Measurements from ENCODE around the gene POLR2F.

Gene POLR2F

DNA sequence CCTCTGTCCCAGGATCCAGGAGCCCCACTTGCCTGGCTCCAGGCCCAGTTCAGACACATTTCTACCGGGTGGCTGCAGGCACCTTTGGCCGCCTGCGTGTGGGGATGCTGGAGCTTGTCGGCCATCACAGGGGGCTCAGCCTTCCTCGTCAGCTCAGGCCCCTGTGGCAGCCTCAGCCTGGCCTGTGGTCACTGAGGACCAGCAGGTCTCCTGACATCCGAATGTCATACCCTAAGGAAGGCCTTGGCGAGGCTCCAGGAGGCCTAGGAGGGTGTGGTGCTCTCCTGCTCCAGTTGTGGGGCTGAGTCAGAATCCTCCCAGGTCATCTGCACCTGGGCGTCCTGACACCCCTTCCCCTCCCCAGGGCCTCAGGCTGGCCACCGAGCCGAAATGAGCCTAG lies 45.7 kb downstream of the POLR2F start:
- in situ Hi-C loops (cut with HindIII; ENCODE audit: low sequenced_read_pairs) = no loop called here

DNA sequence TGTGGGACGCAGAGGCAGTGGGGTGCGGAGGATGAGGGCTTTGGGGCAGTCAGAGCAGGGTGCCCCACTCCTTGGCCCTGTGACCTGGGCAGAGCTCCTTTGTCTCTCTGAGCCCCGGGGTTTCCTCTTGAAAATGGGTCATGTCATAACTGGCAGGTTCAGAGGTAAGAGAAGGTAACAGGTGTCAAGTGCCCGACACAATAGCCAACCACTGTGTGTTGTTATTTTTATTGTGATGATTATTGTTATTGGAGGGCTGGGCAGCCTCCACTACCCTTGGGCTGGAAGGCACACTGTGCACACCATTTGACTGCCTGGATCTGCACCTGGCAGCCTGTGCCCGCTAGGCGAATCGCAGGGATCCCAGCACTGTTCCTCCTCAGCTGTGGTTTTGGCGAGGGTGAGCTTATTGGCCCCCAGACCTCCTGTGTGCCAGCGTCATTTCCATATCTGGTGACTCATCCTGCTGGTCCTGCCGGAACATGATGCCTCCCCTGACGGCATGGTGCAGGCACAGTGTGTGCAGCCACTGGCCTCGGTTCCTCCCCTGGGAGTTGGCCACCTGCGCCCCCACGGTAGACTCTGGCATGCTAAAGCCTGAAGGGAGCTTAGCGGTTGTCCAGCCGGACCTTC lies 46.3 kb downstream of the POLR2F start:
- in situ Hi-C loops (cut with HindIII; ENCODE audit: low sequenced_read_pairs) = no loop called here

DNA sequence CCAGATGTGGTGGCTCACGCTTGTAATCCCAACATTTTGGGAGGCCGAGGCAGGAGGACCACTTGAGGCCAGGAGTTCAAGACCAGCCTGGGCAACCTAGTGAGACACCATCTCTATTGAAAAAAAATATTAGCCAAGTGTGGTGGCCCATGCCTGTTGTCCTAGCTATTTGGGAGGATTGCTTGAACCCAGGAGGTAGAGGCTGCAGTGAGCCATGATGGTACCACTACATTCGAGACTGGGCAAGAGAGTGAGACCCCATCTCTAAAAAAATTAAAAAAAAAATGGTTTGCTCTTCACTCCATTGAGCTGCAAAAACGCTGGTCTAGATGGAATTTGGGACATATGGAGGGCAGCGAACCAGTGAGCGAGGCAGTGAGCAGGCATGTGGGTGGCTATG lies 52.4 kb downstream of the POLR2F start:
- in situ Hi-C loops (cut with HindIII; ENCODE audit: low sequenced_read_pairs) = no loop called here

DNA sequence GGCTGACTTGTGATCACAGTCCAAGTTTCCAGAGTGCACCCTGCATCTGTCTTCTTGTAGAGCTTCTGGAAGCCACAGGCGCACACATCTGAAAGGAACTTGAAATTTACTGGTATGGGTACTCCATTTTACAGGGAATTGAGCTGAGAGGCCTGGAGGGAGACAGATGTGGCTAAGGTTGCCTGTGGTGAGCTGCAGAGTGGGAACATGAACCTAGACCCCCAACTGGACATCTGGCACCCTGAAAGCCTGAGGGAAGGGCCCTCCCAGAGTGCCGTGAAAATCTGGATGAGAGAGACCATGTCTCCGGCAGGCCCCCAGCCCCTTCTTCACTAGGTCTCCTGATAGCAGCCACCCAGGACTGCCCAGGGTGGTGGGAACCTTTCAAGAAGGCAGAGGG lies 53.4 kb downstream of the POLR2F start:
- in situ Hi-C loops (cut with HindIII; ENCODE audit: low sequenced_read_pairs) = no loop called here

DNA sequence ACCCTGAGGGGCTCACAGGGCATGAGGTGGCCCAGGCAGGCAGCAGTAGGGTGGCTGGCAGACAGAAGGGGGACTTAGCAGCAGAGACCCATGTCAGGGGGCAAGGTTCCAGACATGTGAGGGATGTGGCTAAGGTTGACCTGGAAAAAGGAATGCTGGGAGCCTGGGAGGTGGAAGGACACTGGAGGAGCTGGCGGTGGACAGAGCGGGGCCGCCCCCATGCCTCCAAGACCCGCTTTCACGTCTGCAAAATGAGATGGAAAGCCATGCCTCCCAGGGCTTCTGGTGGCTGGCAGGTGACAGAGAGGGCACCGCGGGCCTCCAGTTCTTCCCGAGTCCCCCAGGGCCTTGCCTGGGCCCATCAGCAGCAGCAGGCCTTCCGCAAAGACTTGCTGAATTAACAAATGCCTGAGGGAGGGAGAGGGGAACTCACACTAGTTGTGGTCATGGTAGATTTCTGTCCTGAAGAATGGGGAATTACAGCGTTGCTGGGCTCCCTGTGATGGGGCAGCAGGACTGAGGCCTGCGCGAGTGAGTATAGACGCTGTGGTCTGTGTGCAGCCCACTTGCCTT lies 53.9 kb downstream of the POLR2F start:
- in situ Hi-C loops (cut with HindIII; ENCODE audit: low sequenced_read_pairs) = no loop called here

DNA sequence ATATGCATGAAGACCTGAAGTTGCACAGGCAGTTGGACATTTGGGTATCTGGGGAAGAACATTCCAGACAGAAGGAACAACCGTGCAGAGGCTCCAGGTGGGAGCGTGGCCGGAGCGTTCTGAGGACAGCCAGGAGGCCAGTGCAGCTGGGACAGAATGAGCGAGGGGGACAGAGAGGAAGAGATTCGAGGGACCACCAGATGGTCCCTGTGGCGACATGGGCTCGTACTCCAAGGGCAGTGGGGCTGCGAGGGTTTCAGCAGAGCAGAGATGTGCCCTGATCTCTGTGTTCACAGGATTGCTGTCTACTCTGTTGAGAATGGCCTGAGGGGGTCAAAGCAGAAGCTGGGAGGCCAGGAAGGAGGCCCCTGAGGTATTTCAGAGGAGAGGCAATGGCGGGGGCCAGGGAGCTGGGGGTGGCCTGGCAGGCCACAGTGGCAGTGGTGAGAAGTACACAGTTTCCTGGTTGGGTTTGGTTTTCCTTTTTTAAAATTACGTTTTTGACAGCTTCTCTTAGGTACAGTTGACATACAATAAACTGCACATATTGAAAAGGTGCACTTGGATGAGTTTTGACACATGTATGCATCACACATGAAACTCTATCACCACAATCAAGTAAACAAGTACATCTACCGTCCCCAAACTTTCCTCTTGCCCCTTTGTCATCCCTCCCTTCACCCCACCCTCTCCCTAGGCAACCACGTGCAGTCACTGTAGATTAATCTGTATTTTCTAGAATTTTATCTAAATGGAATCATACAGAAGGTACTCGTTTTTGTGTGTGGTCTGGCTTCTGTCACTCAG lies 55.7 kb downstream of the POLR2F start:
- in situ Hi-C loops (cut with HindIII; ENCODE audit: low sequenced_read_pairs) = no loop called here

DNA sequence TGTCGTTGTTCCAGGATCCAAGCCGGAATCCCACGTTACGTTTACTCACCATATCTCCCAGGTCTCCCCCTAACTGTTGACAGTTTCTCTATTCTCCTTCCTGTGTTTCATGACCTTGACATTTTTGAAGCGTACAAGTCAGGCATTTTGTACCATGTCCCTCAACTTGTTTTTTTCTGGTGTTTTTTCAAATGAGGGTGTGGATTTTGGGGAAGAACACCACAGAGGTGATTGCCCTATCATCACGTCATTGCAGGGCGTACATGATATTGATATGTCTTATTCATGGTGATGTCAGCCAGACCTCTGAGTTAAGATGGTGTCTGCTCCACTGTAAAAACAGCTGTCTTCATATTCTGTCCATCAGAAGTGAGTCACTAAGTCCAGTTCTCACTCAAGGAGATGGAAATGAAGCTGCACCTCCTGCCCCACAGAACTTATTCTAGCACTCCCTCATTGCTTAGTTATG lies 59.1 kb downstream of the POLR2F start:
- in situ Hi-C loops (cut with HindIII; ENCODE audit: low sequenced_read_pairs) = no loop called here

DNA sequence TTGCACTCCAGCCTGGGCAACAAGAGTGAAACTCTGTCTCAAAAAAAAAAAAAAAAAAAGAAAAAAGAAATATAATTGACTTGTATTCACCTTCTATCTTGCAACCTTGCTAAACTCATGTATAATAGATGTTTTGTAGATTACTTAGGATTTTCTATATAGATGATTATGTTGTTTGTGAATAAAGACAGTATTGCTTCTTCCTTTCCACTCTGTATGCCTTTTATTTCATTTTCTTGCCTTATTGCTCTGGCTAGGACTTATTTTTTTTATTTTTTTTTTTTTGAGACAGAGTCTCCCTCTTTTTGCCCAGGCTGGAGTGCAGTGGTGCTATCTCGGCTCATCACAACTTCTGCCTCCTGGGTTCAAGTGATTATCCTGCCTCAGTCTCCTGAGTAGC lies 60.6 kb downstream of the POLR2F start:
- in situ Hi-C loops (cut with HindIII; ENCODE audit: low sequenced_read_pairs) = no loop called here

DNA sequence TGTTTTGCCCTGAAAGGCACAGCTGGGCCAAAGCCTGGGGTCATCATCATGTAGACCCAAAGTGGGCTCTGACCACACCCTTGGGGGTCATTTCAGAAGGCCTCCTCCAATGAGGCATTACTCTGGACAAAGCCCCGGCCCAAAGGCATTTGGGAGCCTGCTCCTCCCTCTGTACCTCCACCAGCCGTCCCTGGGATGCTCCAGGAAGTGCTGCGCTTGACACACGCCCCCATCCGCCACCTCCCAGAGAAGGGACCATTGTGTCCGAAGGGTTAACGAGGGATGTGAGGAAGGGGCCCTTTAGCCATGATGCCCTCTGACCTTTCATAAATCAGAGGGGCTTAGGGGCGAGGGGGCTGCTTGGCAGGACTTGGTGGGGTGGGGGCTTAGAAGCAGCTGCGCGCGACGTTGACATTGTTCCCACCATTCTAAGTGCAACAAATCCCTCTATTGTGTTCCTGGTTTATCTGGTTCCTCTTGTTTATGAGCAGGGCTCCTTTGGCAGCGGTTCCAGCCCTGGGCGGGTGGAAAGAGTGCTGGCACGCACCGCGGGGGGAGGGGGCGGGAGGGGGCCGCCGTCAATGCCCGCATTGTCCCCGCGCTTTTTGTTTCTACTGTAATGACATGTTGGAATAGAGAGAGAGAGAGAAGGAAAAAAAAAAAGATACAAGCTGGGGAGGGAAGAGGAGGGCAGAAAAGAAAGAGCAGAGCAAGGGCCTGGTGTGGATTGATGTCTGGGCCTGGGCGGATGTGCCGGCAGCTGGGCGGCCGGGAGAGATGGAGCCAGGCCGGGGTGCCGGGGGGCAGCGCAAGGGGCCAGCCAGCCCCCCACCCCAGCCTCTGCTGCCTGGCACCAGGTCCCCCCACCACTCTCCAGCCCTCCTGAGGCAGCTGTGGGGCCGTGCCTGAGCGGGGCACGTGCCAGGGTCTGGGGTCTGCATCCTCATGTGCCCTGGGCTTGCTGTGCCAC lies 63.0 kb downstream of the POLR2F start:
- in situ Hi-C loops (cut with HindIII; ENCODE audit: low sequenced_read_pairs) = no loop called here

DNA sequence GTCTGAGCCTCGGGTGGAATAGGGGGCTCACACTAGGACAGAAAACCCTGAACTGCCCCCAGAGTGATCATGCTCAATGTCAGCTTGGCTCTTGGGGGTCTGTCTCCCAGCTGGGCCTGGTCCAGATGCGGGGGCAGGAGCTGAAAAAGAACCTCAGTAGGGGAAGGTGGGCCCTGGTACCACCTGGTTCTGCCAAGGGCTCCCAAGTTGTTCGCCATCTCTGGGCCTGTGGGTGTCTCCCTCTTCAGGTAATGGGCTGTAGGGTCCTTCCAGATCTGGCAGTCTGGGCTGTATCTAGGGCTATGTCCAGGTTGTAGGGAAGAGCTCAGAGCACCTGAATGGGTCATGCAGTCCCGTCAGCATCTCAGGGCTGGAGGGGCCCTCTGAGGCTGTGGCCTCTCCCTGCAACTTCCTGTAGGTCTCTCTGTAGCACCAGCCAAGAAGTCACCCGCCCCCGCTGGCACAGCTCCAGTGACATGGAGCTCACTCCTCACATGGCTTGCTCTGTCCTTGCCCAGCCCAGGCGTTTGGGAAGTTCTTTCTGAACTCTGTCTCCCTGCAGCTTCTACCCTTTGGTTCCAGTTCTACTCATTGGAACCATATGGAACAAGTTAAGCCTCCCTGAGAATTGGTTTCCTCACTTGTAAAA lies 63.9 kb downstream of the POLR2F start:
- in situ Hi-C loops (cut with HindIII; ENCODE audit: low sequenced_read_pairs) = no loop called here

DNA sequence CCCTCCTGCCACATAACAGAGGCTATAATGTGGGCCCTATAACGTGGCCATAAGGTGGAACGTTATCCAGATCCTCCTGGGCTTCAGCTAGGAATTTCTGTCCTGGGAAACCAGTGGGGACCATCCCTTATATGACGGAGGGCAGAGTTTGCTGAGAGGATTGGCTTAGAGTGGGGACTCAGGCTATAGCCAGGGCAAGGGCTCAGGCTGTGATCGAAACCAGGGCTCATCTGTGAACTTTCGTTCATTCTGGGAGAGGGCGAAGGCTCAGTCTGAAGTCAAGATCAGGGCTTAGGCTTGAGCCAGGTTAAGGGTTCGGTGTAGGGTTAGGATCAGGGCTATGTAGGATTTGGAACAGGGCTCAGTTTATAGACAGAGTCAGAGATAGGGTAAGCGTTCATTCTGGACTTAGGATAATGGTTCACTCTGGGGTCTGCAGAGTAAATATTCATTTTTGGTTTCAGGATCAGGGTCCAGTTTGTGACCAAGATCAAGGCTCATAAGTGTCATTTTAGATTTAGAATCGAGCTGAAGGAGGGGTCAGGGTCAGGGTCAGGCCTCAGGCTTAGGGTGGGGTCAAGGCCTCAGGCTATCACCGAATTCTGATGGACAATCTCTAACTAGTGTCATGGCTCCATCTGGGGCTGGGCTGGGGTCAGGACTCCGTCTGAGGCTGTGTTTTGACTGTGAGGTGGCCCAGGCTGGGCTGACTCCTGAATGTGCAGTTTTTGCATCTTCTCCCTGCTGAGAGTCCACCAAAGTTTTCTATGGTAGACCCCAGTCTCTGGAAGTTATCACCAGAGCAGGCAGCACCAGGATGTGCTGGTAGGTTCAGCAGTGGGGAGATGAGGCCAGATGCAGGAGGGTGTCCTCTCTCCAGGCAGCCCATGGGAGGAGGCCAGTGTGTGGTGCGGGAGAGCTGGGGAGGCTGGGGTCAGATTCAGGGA lies 64.7 kb downstream of the POLR2F start:
- in situ Hi-C loops (cut with HindIII; ENCODE audit: low sequenced_read_pairs) = no loop called here

All from DLD1 (cell line).